PC-9 (cell line): Measurements from ENCODE around the gene MAST4. TPM values are rescaled to one million over a fixed set of nuclear protein-coding genes. Genes with fewer than 3 reads are reported as not detected.

Experiments
- BruUV-seq: library from RNA; stranded (reverse); fragments of 400-500 nt; replicated peaks from 2 replicates; lab custom pipeline; 2021; lab: Mats Ljungman, UMichigan
- CTCF ChIA-PET: fragments of 300-600 bp; sonication (Branson Sonifier 250); formaldehyde crosslinking; loops from one replicate; lab custom pipeline; 2022; ENCODE audit warnings: antibody characterized with exemption; lab: Charles Lee
- POLR2A ChIA-PET: fragments of 300-600 bp; sonication (Branson Sonifier 250); formaldehyde crosslinking; loops from one replicate; lab custom pipeline; 2022; ENCODE audit warnings: antibody characterized with exemption; ENCODE audit not compliant: unreplicated experiment; lab: Charles Lee
- DNase-seq, 2 experiments: peaks; one replicate each; pipeline versions ENCODE4 v3.0.0 to v3.0.0-alpha.2; 2015 to 2022; ENCODE audit warnings: mixed read lengths in 1 of 2
- H2AFZ ChIP-seq: fragments of 200-600 bp; sonication (generic); 2 replicates; pipeline ENCODE4 v1.8.1; 2017; ENCODE audit warnings: antibody characterized with exemption
- H3F3A ChIP-seq: fragments of 200-600 bp; sonication (generic); 2 replicates; pipeline ENCODE4 v1.8.1; 2017; ENCODE audit warnings: antibody characterized with exemption, mild to moderate bottlenecking, low read depth; ENCODE audit not compliant: insufficient read depth
- H3K27ac ChIP-seq: fragments of 200-600 bp; sonication (generic); 2 replicates; pipeline ENCODE4 v1.6.1; 2016; ENCODE audit warnings: mixed run types
- H3K27me3 ChIP-seq: fragments of 200-600 bp; sonication (generic); 2 replicates; pipeline ENCODE4 v1.6.1; 2016; ENCODE audit warnings: low read depth, mixed run types; ENCODE audit not compliant: insufficient read depth
- H3K36me3 ChIP-seq: fragments of 200-600 bp; sonication (generic); 2 replicates; pipeline ENCODE4 v1.6.1; 2016; ENCODE audit warnings: low read depth, mixed run types
- H3K4me1 ChIP-seq: fragments of 200-600 bp; sonication (generic); replicated peaks from 2 replicates; pipeline ENCODE4 v1.6.1; 2016; ENCODE audit warnings: mixed run types; ENCODE audit not compliant: insufficient read depth
- H3K4me2 ChIP-seq: fragments of 200-600 bp; sonication (generic); 2 replicates; pipeline ENCODE4 v1.6.1; 2017; ENCODE audit warnings: mixed run types
- H3K4me3 ChIP-seq: fragments of 200-600 bp; sonication (generic); 2 replicates; pipeline ENCODE4 v1.6.1; 2016; ENCODE audit warnings: mixed run types
- H3K79me2 ChIP-seq: fragments of 200-600 bp; sonication (generic); 2 replicates; pipeline ENCODE4 v1.6.1; 2017; ENCODE audit warnings: low read depth, mixed run types
- H3K9me2 ChIP-seq: fragments of 200-600 bp; sonication (generic); 2 replicates; pipeline ENCODE4 v1.8.1; 2017; ENCODE audit warnings: mild to moderate bottlenecking; ENCODE audit not compliant: insufficient read depth
- H3K9me3 ChIP-seq: fragments of 200-600 bp; sonication (generic); 2 replicates; pipeline ENCODE4 v1.8.1; 2016; ENCODE audit warnings: low read depth; ENCODE audit not compliant: insufficient read depth
- H4K20me1 ChIP-seq: fragments of 200-600 bp; sonication (generic); 2 replicates; pipeline ENCODE4 v1.8.1; 2017; ENCODE audit not compliant: insufficient read depth
- EZH2 ChIP-seq: fragments of 200-600 bp; sonication (generic); IDR thresholded peaks from 2 replicates; pipeline ENCODE4 v1.8.0; 2017; ENCODE audit warnings: antibody characterized with exemption, low read depth
- intact Hi-C: fragments of 100-400 bp; cut with micrococcal nuclease; formaldehyde crosslinking; loops from one replicate; pipeline ENCODE4 v1.10.0; 2022; ENCODE audit not compliant: unreplicated experiment
- total RNA-seq: library from RNA; stranded (reverse); gene quantifications from 2 replicates; pipeline ENCODE4 v1.2.3, GENCODE V29; 2021
- TF ChIP-seq, protein P1 (sequence below): fragments of 200-600 bp; sonication (generic); conservative IDR thresholded peaks from 2 replicates; pipeline ENCODE4 v1.6.1; 2017; ENCODE audit warnings: mixed run types, antibody characterized with exemption, mild to moderate bottlenecking, moderate library complexity

MAST4 gene
- total RNA-seq, 1 experiment from 2014 or later = 19.3 TPM

GRCh38 chr5:66986534-66986933 lies 390.3 kb downstream of the MAST4 start:
- H3K4me3 ChIP-seq = no peak overlapping the region
- H3K9me2 ChIP-seq = no peaks in the 10 kb centered on the region
- H3K4me2 ChIP-seq = no peak overlapping the region
- 0 out of 2 replicates have a peak, but pooled peaks cover 2% of the 10 kb centered on the region for H3K9me3 ChIP-seq
- no peaks in the 10 kb centered on the region for H3K27me3 ChIP-seq
- POLR2A ChIA-PET = interaction anchor here (0.7 kb wide), 1 partner anchor 222 kb away, joined by 3 read pairs; no protein-coding TSS in a partner anchor
- BruUV-seq = no TSS peak
- intact Hi-C loops = loop anchor here (5.0 kb wide), 1 partner anchor 166 kb away; no protein-coding TSS in a partner anchor
- CTCF ChIA-PET = interaction anchor here (0.6 kb wide), 1 partner anchor 30 kb away, joined by 6 read pairs; no protein-coding TSS in a partner anchor
- H3K4me1 ChIP-seq = peaks cover 21% of the 10 kb centered on the region
- DNase-seq = no peak
- H3F3A ChIP-seq = no peaks in the 10 kb centered on the region
- H3K79me2 ChIP-seq = no peaks in the 10 kb centered on the region
- no peaks in the 10 kb centered on the region for H4K20me1 ChIP-seq
- no peaks in the 10 kb centered on the region for H3K36me3 ChIP-seq
- no peak overlapping the region for H2AFZ ChIP-seq
- no peak overlapping the region for H3K27ac ChIP-seq
- TF ChIP-seq, protein P1, sequence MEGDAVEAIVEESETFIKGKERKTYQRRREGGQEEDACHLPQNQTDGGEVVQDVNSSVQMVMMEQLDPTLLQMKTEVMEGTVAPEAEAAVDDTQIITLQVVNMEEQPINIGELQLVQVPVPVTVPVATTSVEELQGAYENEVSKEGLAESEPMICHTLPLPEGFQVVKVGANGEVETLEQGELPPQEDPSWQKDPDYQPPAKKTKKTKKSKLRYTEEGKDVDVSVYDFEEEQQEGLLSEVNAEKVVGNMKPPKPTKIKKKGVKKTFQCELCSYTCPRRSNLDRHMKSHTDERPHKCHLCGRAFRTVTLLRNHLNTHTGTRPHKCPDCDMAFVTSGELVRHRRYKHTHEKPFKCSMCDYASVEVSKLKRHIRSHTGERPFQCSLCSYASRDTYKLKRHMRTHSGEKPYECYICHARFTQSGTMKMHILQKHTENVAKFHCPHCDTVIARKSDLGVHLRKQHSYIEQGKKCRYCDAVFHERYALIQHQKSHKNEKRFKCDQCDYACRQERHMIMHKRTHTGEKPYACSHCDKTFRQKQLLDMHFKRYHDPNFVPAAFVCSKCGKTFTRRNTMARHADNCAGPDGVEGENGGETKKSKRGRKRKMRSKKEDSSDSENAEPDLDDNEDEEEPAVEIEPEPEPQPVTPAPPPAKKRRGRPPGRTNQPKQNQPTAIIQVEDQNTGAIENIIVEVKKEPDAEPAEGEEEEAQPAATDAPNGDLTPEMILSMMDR = no peak
- no peak for TF ChIP-seq EZH2

- TF ChIP-seq, protein P1 = no peak
- TF ChIP-seq EZH2 = no peak
- Histone ChIP-seq H3K27me3 (no peaks in the 10 kb centered on the region), H3K9me3 (0 out of 2 replicates have a peak, but pooled peaks cover 2% of the 10 kb centered on the region), H3K4me3 (no peak overlapping the region), H3K4me2 (no peak overlapping the region), H3K9me2 (no peaks in the 10 kb centered on the region), H3K79me2 (no peaks in the 10 kb centered on the region), H3K27ac (no peak overlapping the region), H3K36me3 (no peaks in the 10 kb centered on the region), H3K4me1 (peaks cover 21% of the 10 kb centered on the region), H2AFZ (no peak overlapping the region), H4K20me1 (no peaks in the 10 kb centered on the region), H3F3A (no peaks in the 10 kb centered on the region)
- BruUV-seq = no TSS peak
- ChIA-PET POLR2A (interaction anchor here (0.7 kb wide), 1 partner anchor 222 kb away, joined by 3 read pairs; no protein-coding TSS in a partner anchor), CTCF (interaction anchor here (0.6 to 0.7 kb wide), 2 partner anchors 30 to 167 kb away, joined by 3 to 6 read pairs; no protein-coding TSS in a partner anchor)
- DNase-seq = no peak
- intact Hi-C loops = loop anchor here (5.0 kb wide), 1 partner anchor 165 kb away; no protein-coding TSS in a partner anchor
Observed at GRCh38 chr5:66987126-66987525, 390.9 kb downstream of the MAST4 start.

GRCh38 chr5:66987540-66987939 lies 391.3 kb downstream of the MAST4 start:
- POLR2A ChIA-PET = no interaction called here
- Histone ChIP-seq H3F3A (no peaks in the 10 kb centered on the region), H3K27me3 (no peaks in the 10 kb centered on the region), H3K4me3 (no peak overlapping the region), H3K27ac (no peak overlapping the region), H3K36me3 (no peaks in the 10 kb centered on the region), H3K4me2 (no peak overlapping the region), H4K20me1 (no peaks in the 10 kb centered on the region), H3K4me1 (peaks cover 21% of the 10 kb centered on the region), H3K9me2 (no peaks in the 10 kb centered on the region), H3K79me2 (no peaks in the 10 kb centered on the region), H2AFZ (no peak overlapping the region), H3K9me3 (0 out of 2 replicates have a peak, but pooled peaks cover 2% of the 10 kb centered on the region)
- no peak for TF ChIP-seq EZH2
- TF ChIP-seq, protein P1 = no peak
- no TSS peak for BruUV-seq
- CTCF ChIA-PET = interaction anchor here (0.7 kb wide), 1 partner anchor 167 kb away, joined by 3 read pairs; no protein-coding TSS in a partner anchor
- no peak for DNase-seq
- intact Hi-C loops = loop anchor here (5.0 kb wide), 1 partner anchor 165 kb away; no protein-coding TSS in a partner anchor
